ENCODE results near the gene CABP2. TPM values are rescaled to one million over a fixed set of nuclear protein-coding genes. Genes with fewer than 3 reads are reported as not detected.
"Not testable (repeated sequence)": the region's sequence is repeated elsewhere in the genome, so short reads cannot be mapped to it uniquely, and the experiment has no call there.

CABP2 gene
- not detected in 2 replicates for total RNA-seq
- long read RNA-seq: 0 reads

GRCh38 chr11:67522844-67523555 lies at the start of gene CABP2:
TSS of gene CABP2 (minus strand) at chr11:67523446. CDS start at chr11:67523326, 120 bp downstream.
- no peak for TF ChIP-seq CTCF (IDR thresholded peaks at IDR 0.05)
- Mint-ChIP-seq H3K27ac (ENCODE audit: unreplicated experiment) (no peak within 1 kb of the TSS), H3K36me3 (ENCODE audit: unreplicated experiment) (no peaks in the 10 kb centered on the region), H3K27me3 (ENCODE audit: unreplicated experiment) (peaks cover 16% of the 10 kb centered on the region), H3K9me3 (ENCODE audit: unreplicated experiment) (no peaks in the 10 kb centered on the region), H3K4me1 (ENCODE audit: unreplicated experiment) (no peaks in the 10 kb centered on the region), H3K4me3 (ENCODE audit: unreplicated experiment) (no peak within 1 kb of the TSS)
- DNase-seq (ENCODE audit: extremely low spot score, unreplicated experiment): no peak

GRCh38 chr11:67572747-67573419 lies 49.6 kb upstream of the CABP2 start:
- Mint-ChIP-seq H3K27me3 (ENCODE audit: unreplicated experiment) (peaks cover 35% of the 10 kb centered on the region), H3K4me3 (ENCODE audit: unreplicated experiment) (no peak overlapping the region), H3K9me3 (ENCODE audit: unreplicated experiment) (no peaks in the 10 kb centered on the region), H3K27ac (ENCODE audit: unreplicated experiment) (no peak overlapping the region), H3K36me3 (ENCODE audit: unreplicated experiment) (no peaks in the 10 kb centered on the region), H3K4me1 (ENCODE audit: unreplicated experiment) (no peaks in the 10 kb centered on the region)
- TF ChIP-seq CTCF (IDR thresholded peaks at IDR 0.05): peak; percentile 79
- no peak for DNase-seq (ENCODE audit: extremely low spot score, unreplicated experiment)

- DNase-seq (ENCODE audit: extremely low spot score, unreplicated experiment): no peak
- Mint-ChIP-seq H3K27ac (ENCODE audit: unreplicated experiment) (no peak overlapping the region), H3K4me1 (ENCODE audit: unreplicated experiment) (no peaks in the 10 kb centered on the region), H3K27me3 (ENCODE audit: unreplicated experiment) (peaks cover 35% of the 10 kb centered on the region), H3K36me3 (ENCODE audit: unreplicated experiment) (no peaks in the 10 kb centered on the region), H3K4me3 (ENCODE audit: unreplicated experiment) (no peak overlapping the region), H3K9me3 (ENCODE audit: unreplicated experiment) (no peaks in the 10 kb centered on the region)
- TF ChIP-seq CTCF (IDR thresholded peaks at IDR 0.05): no peak
These were observed 49.1 kb upstream of the CABP2 start for GRCh38 chr11:67572305-67572704.

- H3K9me3 Mint-ChIP-seq (ENCODE audit: unreplicated experiment): no peaks in the 10 kb centered on the region
- H3K27ac Mint-ChIP-seq (ENCODE audit: unreplicated experiment): no peak overlapping the region
- no peak overlapping the region for H3K4me3 Mint-ChIP-seq (ENCODE audit: unreplicated experiment)
- H3K27me3 Mint-ChIP-seq (ENCODE audit: unreplicated experiment): peaks cover 34% of the 10 kb centered on the region
- H3K36me3 Mint-ChIP-seq (ENCODE audit: unreplicated experiment): no peaks in the 10 kb centered on the region
- no peak for TF ChIP-seq CTCF (IDR thresholded peaks at IDR 0.05)
- H3K4me1 Mint-ChIP-seq (ENCODE audit: unreplicated experiment): no peaks in the 10 kb centered on the region
- no peak for DNase-seq (ENCODE audit: extremely low spot score, unreplicated experiment)
These were observed 48.2 kb upstream of the CABP2 start for GRCh38 chr11:67571443-67571842.

GRCh38 chr11:67564230-67564629 lies 41.0 kb upstream of the CABP2 start:
- Mint-ChIP-seq H3K27me3 (ENCODE audit: unreplicated experiment) (peaks cover 3% of the 10 kb centered on the region), H3K9me3 (ENCODE audit: unreplicated experiment) (no peaks in the 10 kb centered on the region), H3K27ac (ENCODE audit: unreplicated experiment) (no peak overlapping the region), H3K4me3 (ENCODE audit: unreplicated experiment) (no peak overlapping the region), H3K36me3 (ENCODE audit: unreplicated experiment) (no peaks in the 10 kb centered on the region), H3K4me1 (ENCODE audit: unreplicated experiment) (peaks cover 15% of the 10 kb centered on the region)
- no peak for DNase-seq (ENCODE audit: extremely low spot score, unreplicated experiment)
- no peak for TF ChIP-seq CTCF (IDR thresholded peaks at IDR 0.05)

- not testable (repeated sequence) for H3K27ac Mint-ChIP-seq (ENCODE audit: unreplicated experiment); H3K27me3 Mint-ChIP-seq (ENCODE audit: unreplicated experiment); H3K9me3 Mint-ChIP-seq (ENCODE audit: unreplicated experiment); H3K4me3 Mint-ChIP-seq (ENCODE audit: unreplicated experiment); DNase-seq (ENCODE audit: extremely low spot score, unreplicated experiment); H3K36me3 Mint-ChIP-seq (ENCODE audit: unreplicated experiment)
- peaks cover 15% of the 10 kb centered on the region for H3K4me1 Mint-ChIP-seq (ENCODE audit: unreplicated experiment)
These were observed 40.5 kb upstream of the CABP2 start for GRCh38 chr11:67563705-67564114.
